Measurements from ENCODE around the gene TMCO5A. TPM values are rescaled to one million over a fixed set of nuclear protein-coding genes. Genes with fewer than 3 reads are reported as not detected.

The TMCO5A gene
- total RNA-seq, 1 experiment from 2014 or later, result not detected

DNA sequence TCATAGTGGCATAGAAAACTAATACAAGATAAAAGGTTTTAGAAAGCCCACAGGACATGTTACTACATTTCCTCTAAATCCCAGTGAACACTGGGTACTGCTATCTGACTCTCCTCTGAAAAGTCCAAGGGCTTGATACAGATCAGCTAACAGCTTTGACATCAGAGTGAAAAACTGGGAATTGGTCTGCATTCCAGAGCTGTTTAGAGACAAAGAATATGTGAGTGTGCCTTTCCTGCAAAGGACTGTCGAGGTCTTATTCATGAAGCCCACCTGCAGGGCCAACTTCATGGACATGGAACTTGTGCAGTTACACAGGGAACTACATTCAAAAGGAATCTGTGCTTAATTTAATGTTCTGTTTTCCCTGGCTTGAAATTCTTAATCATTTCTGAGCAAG, 5.2 kb upstream of the TMCO5A start:
- no TSS peak for BruUV-seq (replicated peaks)
- H3K9me3 ChIP-seq (ENCODE audit: insufficient read depth, low read depth), result no peaks in the 10 kb centered on the region
- no peak overlapping the region for H2AFZ ChIP-seq
- H3K27me3 ChIP-seq (ENCODE audit: insufficient read depth, low read depth), result no peaks in the 10 kb centered on the region
- no peaks in the 10 kb centered on the region for H4K20me1 ChIP-seq (ENCODE audit: insufficient read depth)
- H3K79me2 ChIP-seq (ENCODE audit: low read depth), result no peaks in the 10 kb centered on the region
- no peak overlapping the region for H3K4me2 ChIP-seq
- POLR2A ChIA-PET (ENCODE audit: unreplicated experiment), result no interaction called here
- no peak for DNase-seq
- no peaks in the 10 kb centered on the region for H3K36me3 ChIP-seq (ENCODE audit: low read depth)
- no peaks in the 10 kb centered on the region for H3F3A ChIP-seq (ENCODE audit: insufficient read depth, low read depth)
- no peaks in the 10 kb centered on the region for H3K9me2 ChIP-seq (ENCODE audit: insufficient read depth)
- intact Hi-C loops (cut with micrococcal nuclease; ENCODE audit: unreplicated experiment), result no loop called here
- TF ChIP-seq, protein P1, sequence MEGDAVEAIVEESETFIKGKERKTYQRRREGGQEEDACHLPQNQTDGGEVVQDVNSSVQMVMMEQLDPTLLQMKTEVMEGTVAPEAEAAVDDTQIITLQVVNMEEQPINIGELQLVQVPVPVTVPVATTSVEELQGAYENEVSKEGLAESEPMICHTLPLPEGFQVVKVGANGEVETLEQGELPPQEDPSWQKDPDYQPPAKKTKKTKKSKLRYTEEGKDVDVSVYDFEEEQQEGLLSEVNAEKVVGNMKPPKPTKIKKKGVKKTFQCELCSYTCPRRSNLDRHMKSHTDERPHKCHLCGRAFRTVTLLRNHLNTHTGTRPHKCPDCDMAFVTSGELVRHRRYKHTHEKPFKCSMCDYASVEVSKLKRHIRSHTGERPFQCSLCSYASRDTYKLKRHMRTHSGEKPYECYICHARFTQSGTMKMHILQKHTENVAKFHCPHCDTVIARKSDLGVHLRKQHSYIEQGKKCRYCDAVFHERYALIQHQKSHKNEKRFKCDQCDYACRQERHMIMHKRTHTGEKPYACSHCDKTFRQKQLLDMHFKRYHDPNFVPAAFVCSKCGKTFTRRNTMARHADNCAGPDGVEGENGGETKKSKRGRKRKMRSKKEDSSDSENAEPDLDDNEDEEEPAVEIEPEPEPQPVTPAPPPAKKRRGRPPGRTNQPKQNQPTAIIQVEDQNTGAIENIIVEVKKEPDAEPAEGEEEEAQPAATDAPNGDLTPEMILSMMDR (conservative IDR thresholded peaks at IDR 0.05), result no peak
- no peak for TF ChIP-seq EZH2 (IDR thresholded peaks at IDR 0.05; ENCODE audit: low read depth)
- CTCF ChIA-PET, result no interaction called here
- H3K4me1 ChIP-seq (replicated peaks; ENCODE audit: insufficient read depth), result peaks cover 12% of the 10 kb centered on the region; the same call in 1 of the 2 replicates
- H3K4me3 ChIP-seq, result no peak overlapping the region
- H3K27ac ChIP-seq, result no peak overlapping the region

DNA sequence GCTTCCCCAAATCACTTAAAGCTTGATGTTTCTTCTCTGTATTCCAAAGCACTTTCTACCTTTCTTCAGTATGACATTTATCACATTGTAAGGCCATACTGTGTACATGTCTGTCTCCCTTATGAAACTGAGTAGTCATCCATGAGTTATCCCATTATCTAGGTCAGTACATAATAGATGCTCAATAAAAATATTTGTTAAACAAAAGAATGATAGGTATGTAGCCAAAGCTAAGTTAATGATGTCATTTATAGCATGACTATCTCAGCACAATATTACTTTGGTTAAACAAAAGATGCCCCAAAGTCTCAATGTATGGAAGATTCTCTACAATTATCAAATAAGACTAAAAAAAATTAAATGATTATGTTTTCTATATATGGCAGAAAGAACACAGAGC, 3.1 kb upstream of the TMCO5A start:
- no peak overlapping the region for H3K4me2 ChIP-seq
- H3K9me2 ChIP-seq (ENCODE audit: insufficient read depth), result no peaks in the 10 kb centered on the region
- H3K9me3 ChIP-seq (ENCODE audit: insufficient read depth, low read depth), result no peaks in the 10 kb centered on the region
- H3K79me2 ChIP-seq (ENCODE audit: low read depth), result no peaks in the 10 kb centered on the region
- H4K20me1 ChIP-seq (ENCODE audit: insufficient read depth), result no peaks in the 10 kb centered on the region
- CTCF ChIA-PET, result no interaction called here
- H3K4me1 ChIP-seq (replicated peaks; ENCODE audit: insufficient read depth), result 0 out of 2 replicates have a peak, but pooled peaks cover 3% of the 10 kb centered on the region
- no peaks in the 10 kb centered on the region for H3K36me3 ChIP-seq (ENCODE audit: low read depth)
- POLR2A ChIA-PET (ENCODE audit: unreplicated experiment), result no interaction called here
- H3K4me3 ChIP-seq, result no peak overlapping the region
- no peaks in the 10 kb centered on the region for H3F3A ChIP-seq (ENCODE audit: insufficient read depth, low read depth)
- H3K27me3 ChIP-seq (ENCODE audit: insufficient read depth, low read depth), result no peaks in the 10 kb centered on the region
- TF ChIP-seq, protein P1 (conservative IDR thresholded peaks at IDR 0.05), result no peak
- no peak for TF ChIP-seq EZH2 (IDR thresholded peaks at IDR 0.05; ENCODE audit: low read depth)
- DNase-seq, result no peak
- H3K27ac ChIP-seq, result no peak overlapping the region
- no peak overlapping the region for H2AFZ ChIP-seq
- BruUV-seq (replicated peaks), result no TSS peak
- intact Hi-C loops (cut with micrococcal nuclease; ENCODE audit: unreplicated experiment), result no loop called here

- H2AFZ ChIP-seq, result no peak overlapping the region
- H3K4me2 ChIP-seq, result no peak overlapping the region
- H3K9me3 ChIP-seq (ENCODE audit: insufficient read depth, low read depth), result no peaks in the 10 kb centered on the region
- no peaks in the 10 kb centered on the region for H3K36me3 ChIP-seq (ENCODE audit: low read depth)
- H3K79me2 ChIP-seq (ENCODE audit: low read depth), result no peaks in the 10 kb centered on the region
- TF ChIP-seq, protein P1 (conservative IDR thresholded peaks at IDR 0.05), result no peak
- no peak for TF ChIP-seq EZH2 (IDR thresholded peaks at IDR 0.05; ENCODE audit: low read depth)
- intact Hi-C loops (cut with micrococcal nuclease; ENCODE audit: unreplicated experiment), result no loop called here
- ChIA-PET CTCF (no interaction called here), POLR2A (ENCODE audit: unreplicated experiment) (no interaction called here)
- H3K9me2 ChIP-seq (ENCODE audit: insufficient read depth), result no peaks in the 10 kb centered on the region
- DNase-seq, result no peak
- no peaks in the 10 kb centered on the region for H3F3A ChIP-seq (ENCODE audit: insufficient read depth, low read depth)
- H3K4me1 ChIP-seq (replicated peaks; ENCODE audit: insufficient read depth), result no peaks in the 10 kb centered on the region
- no TSS peak for BruUV-seq (replicated peaks)
- H3K27ac ChIP-seq, result no peak overlapping the region
- H4K20me1 ChIP-seq (ENCODE audit: insufficient read depth), result no peaks in the 10 kb centered on the region
- no peak overlapping the region for H3K4me3 ChIP-seq
- no peaks in the 10 kb centered on the region for H3K27me3 ChIP-seq (ENCODE audit: insufficient read depth, low read depth)
Observed at GRCh38 chr15:37931868-37932267, 2.6 kb upstream of the TMCO5A start.
